ENCODE measurements around the gene WNK1. TPM values are rescaled to one million over a fixed set of nuclear protein-coding genes. Genes with fewer than 3 reads are reported as not detected.

The WNK1 gene
- total RNA-seq, 1 donor from 2014 or later: 57.7 TPM

GRCh38 chr12:754851-755562 is 2.6 kb downstream of the WNK1 start:
- no peak for FAIRE-seq
- DNase-seq (ENCODE audit: low read depth): peak; percentile 69
- H3K36me3 ChIP-seq (ENCODE audit: control insufficient read depth, insufficient read depth, low read length): no peaks in the 10 kb centered on the region
- H3K4me3 ChIP-seq (ENCODE audit: low read depth, low read length): peak overlapping the region; percentile 85
- TF ChIP-seq CTCF (IDR thresholded peaks at IDR 0.05; ENCODE audit: insufficient read depth, low read length, severe bottlenecking): peak; percentile 22
- H3K27me3 ChIP-seq (ENCODE audit: control insufficient read depth, insufficient read depth, low read length): no peaks in the 10 kb centered on the region

GRCh38 chr12:759628-760027 is 7.2 kb downstream of the WNK1 start:
- FAIRE-seq (no peak), DNase-seq (ENCODE audit: low read depth) (no peak)
- TF ChIP-seq CTCF (IDR thresholded peaks at IDR 0.05; ENCODE audit: insufficient read depth, low read length, severe bottlenecking): no peak
- no peak overlapping the region for H3K4me3 ChIP-seq (ENCODE audit: low read depth, low read length)
- no peaks in the 10 kb centered on the region for H3K27me3 ChIP-seq (ENCODE audit: control insufficient read depth, insufficient read depth, low read length)
- no peaks in the 10 kb centered on the region for H3K36me3 ChIP-seq (ENCODE audit: control insufficient read depth, insufficient read depth, low read length)

GRCh38 chr12:761256-761655 is 8.9 kb downstream of the WNK1 start:
- Histone ChIP-seq H3K27me3 (ENCODE audit: control insufficient read depth, insufficient read depth, low read length) (no peaks in the 10 kb centered on the region), H3K4me3 (ENCODE audit: low read depth, low read length) (no peak overlapping the region), H3K36me3 (ENCODE audit: control insufficient read depth, insufficient read depth, low read length) (no peaks in the 10 kb centered on the region)
- no peak for TF ChIP-seq CTCF (IDR thresholded peaks at IDR 0.05; ENCODE audit: insufficient read depth, low read length, severe bottlenecking)
- no peak for FAIRE-seq
- no peak for DNase-seq (ENCODE audit: low read depth)

- FAIRE-seq (no peak), DNase-seq (ENCODE audit: low read depth) (no peak)
- no peak overlapping the region for H3K4me3 ChIP-seq (ENCODE audit: low read depth, low read length)
- no peaks in the 10 kb centered on the region for H3K36me3 ChIP-seq (ENCODE audit: control insufficient read depth, insufficient read depth, low read length)
- no peak for TF ChIP-seq CTCF (IDR thresholded peaks at IDR 0.05; ENCODE audit: insufficient read depth, low read length, severe bottlenecking)
- H3K27me3 ChIP-seq (ENCODE audit: control insufficient read depth, insufficient read depth, low read length): no peaks in the 10 kb centered on the region
Measured at GRCh38 chr12:765840-766239, 13.5 kb downstream of the WNK1 start.

- no peak for DNase-seq (ENCODE audit: low read depth)
- no peak for TF ChIP-seq CTCF (IDR thresholded peaks at IDR 0.05; ENCODE audit: insufficient read depth, low read length, severe bottlenecking)
- no peak for FAIRE-seq
- no peaks in the 10 kb centered on the region for H3K36me3 ChIP-seq (ENCODE audit: control insufficient read depth, insufficient read depth, low read length)
- no peak overlapping the region for H3K4me3 ChIP-seq (ENCODE audit: low read depth, low read length)
- no peaks in the 10 kb centered on the region for H3K27me3 ChIP-seq (ENCODE audit: control insufficient read depth, insufficient read depth, low read length)
Measured at GRCh38 chr12:768434-768833, 16.1 kb downstream of the WNK1 start.

GRCh38 chr12:770479-770878 is 18.1 kb downstream of the WNK1 start:
- no peak for TF ChIP-seq CTCF (IDR thresholded peaks at IDR 0.05; ENCODE audit: insufficient read depth, low read length, severe bottlenecking)
- no peaks in the 10 kb centered on the region for H3K36me3 ChIP-seq (ENCODE audit: control insufficient read depth, insufficient read depth, low read length)
- FAIRE-seq (no peak), DNase-seq (ENCODE audit: low read depth) (no peak)
- H3K27me3 ChIP-seq (ENCODE audit: control insufficient read depth, insufficient read depth, low read length): no peaks in the 10 kb centered on the region
- no peak overlapping the region for H3K4me3 ChIP-seq (ENCODE audit: low read depth, low read length)
